A673 (cell line): ENCODE results near the gene FCAR. TPM values are rescaled to one million over a fixed set of nuclear protein-coding genes. Genes with fewer than 3 reads are reported as not detected.
"Not testable (repeated sequence)": the region's sequence is repeated elsewhere in the genome, so short reads cannot be mapped to it uniquely, and the experiment has no call there.

ENCODE experiments used
- BruUV-seq: library from RNA; stranded (reverse); fragments of 400-500 nt; replicated peaks from 2 replicates; lab custom pipeline; 2021; lab: Mats Ljungman, UMichigan
- CTCF ChIA-PET: fragments of 300-600 bp; sonication (Branson Sonifier 250); formaldehyde crosslinking; loops from one replicate; lab custom pipeline; 2022; ENCODE audit warnings: antibody characterized with exemption; lab: Charles Lee
- POLR2A ChIA-PET: fragments of 300-600 bp; sonication (Branson Sonifier 250); formaldehyde crosslinking; loops from one replicate; lab custom pipeline; 2022; ENCODE audit warnings: antibody characterized with exemption; ENCODE audit not compliant: low non-redundant PET; lab: Charles Lee
- DNase-seq: peaks from one replicate; pipeline ENCODE4 v3.0.0-alpha.2; 2015; ENCODE audit warnings: low spot score
- H3K27ac ChIP-seq: fragments of 200-600 bp; sonication (generic); 2 replicates; pipeline ENCODE4 v1.5.1; 2016; ENCODE audit warnings: mixed run types, low read depth, mild to moderate bottlenecking, mixed read lengths, antibody characterized with exemption, low read length; ENCODE audit not compliant: poor library complexity, severe bottlenecking
- H3K27me3 ChIP-seq: fragments of 200-600 bp; sonication (generic); replicated peaks from 2 replicates; pipeline ENCODE4 v1.6.1; 2017; ENCODE audit warnings: mixed run types, low read depth, mild to moderate bottlenecking, mixed read lengths, antibody characterized with exemption, low read length; ENCODE audit not compliant: insufficient read depth, poor library complexity
- H3K36me3 ChIP-seq: fragments of 200-600 bp; sonication (generic); 2 replicates; pipeline ENCODE4 v1.6.1; 2016; ENCODE audit warnings: mixed run types, mild to moderate bottlenecking, mixed read lengths, antibody characterized with exemption, low read length; ENCODE audit not compliant: insufficient read depth, poor library complexity, severe bottlenecking
- H3K4me1 ChIP-seq: fragments of 200-600 bp; sonication (generic); 2 replicates; pipeline ENCODE4 v1.6.1; 2017; ENCODE audit warnings: mixed run types, mild to moderate bottlenecking, mixed read lengths, antibody characterized with exemption, low read length; ENCODE audit not compliant: insufficient read depth, poor library complexity, severe bottlenecking
- H3K4me3 ChIP-seq: fragments of 200-600 bp; sonication (generic); 2 replicates; pipeline ENCODE4 v1.5.1; 2016; ENCODE audit warnings: low read depth, mixed run types, mild to moderate bottlenecking, mixed read lengths, low read length; ENCODE audit not compliant: poor library complexity, severe bottlenecking
- H3K9me3 ChIP-seq: fragments of 200-600 bp; sonication (generic); 2 replicates; pipeline ENCODE4 v1.6.1; 2016; ENCODE audit warnings: mixed run types, low read depth, mild to moderate bottlenecking, mixed read lengths, antibody characterized with exemption, low read length; ENCODE audit not compliant: poor library complexity, severe bottlenecking
- CTCF ChIP-seq: fragments of 300-800, 200-600 bp; sonication (generic); conservative IDR thresholded peaks from 2 replicates; pipeline ENCODE4 v1.5.1; 2017; ENCODE audit warnings: low read depth, mild to moderate bottlenecking, antibody characterized with exemption, low read length, moderate library complexity, mixed read lengths
- EZH2 ChIP-seq: fragments of 200-600 bp; sonication (generic); IDR thresholded peaks from 2 replicates; pipeline ENCODE4 v1.6.1; 2017; ENCODE audit warnings: borderline replicate concordance, low read depth, mild to moderate bottlenecking, mixed read lengths, antibody characterized with exemption, low read length; ENCODE audit not compliant: poor library complexity, severe bottlenecking
- intact Hi-C: fragments of 100-400 bp; cut with micrococcal nuclease; formaldehyde crosslinking; loops from one replicate; pipeline ENCODE4 v1.10.0; 2022; ENCODE audit not compliant: unreplicated experiment
- total RNA-seq: library from RNA; stranded (reverse); gene quantifications from 2 replicates; pipeline ENCODE4 v1.2.3, GENCODE V29; 2021

The FCAR gene
- total RNA-seq, 1 experiment from 2014 or later = not detected

GRCh38 chr19:54859421-54859820, 14.6 kb upstream of the FCAR start:
- intact Hi-C loops, DNase-seq, BruUV-seq, H3K27ac ChIP-seq, H3K4me3 ChIP-seq, H3K4me1 ChIP-seq, CTCF ChIA-PET, H3K9me3 ChIP-seq, H3K36me3 ChIP-seq, POLR2A ChIA-PET: not testable (repeated sequence)
- H3K27me3 ChIP-seq = peaks cover 11% of the 10 kb centered on the region

DNA sequence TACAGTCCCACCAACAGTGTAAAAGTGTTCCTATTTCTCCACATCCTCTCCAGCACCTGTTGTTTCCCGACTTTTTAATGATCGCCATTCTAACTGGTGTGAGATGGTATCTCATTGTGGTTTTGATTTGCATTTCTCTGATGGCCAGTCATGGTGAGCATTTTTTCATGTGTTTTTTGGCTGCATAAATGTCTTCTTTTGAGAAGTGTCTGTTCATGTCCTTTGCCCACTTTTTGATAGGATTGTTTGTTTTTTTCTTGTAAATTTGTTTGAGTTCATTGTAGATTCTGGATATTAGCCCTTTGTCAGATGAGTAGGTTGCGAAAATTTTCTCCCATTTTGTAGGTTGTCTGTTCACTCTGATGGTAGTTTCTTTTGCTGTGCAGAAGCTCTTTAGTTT, 10.6 kb upstream of the FCAR start:
- H3K27me3 ChIP-seq = peaks cover 11% of the 10 kb centered on the region
- POLR2A ChIA-PET, DNase-seq, H3K4me1 ChIP-seq, H3K36me3 ChIP-seq, H3K9me3 ChIP-seq, intact Hi-C loops, BruUV-seq, CTCF ChIA-PET, H3K4me3 ChIP-seq, H3K27ac ChIP-seq: not testable (repeated sequence)

DNA sequence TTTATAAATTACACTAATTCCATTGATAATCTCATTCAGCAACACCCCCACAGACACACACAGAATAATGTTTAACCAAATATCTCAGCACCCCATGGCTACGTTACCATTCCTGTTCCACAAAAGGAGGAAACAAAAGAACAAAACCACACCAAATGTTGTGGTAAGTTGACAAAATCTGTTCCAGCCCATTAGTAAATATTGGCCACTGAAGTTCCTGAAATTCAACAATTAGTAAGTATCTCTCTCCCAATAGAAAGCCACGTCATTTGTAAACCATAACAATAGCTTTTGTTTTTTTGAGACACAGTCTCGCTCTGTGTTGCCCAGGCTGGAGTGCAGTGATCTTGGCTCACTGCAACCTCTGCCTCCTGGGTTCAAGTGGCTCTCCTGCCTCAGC, 2.3 kb upstream of the FCAR start:
- TF ChIP-seq EZH2 (no peak), CTCF (no peak)
- H3K9me3 ChIP-seq = no peaks in the 10 kb centered on the region
- no peaks in the 10 kb centered on the region for H3K4me1 ChIP-seq
- H3K36me3 ChIP-seq = no peaks in the 10 kb centered on the region
- intact Hi-C loops = no loop called here
- H3K27ac ChIP-seq = no peak overlapping the region
- DNase-seq = no peak
- BruUV-seq = no TSS peak
- POLR2A ChIA-PET = no interaction called here
- peaks cover 53% of the 10 kb centered on the region for H3K27me3 ChIP-seq
- CTCF ChIA-PET = no interaction called here
- no peak overlapping the region for H3K4me3 ChIP-seq

GRCh38 chr19:54875506-54875905, 1.5 kb downstream of the FCAR start:
- Histone ChIP-seq H3K27ac (no peak overlapping the region), H3K9me3 (no peaks in the 10 kb centered on the region), H3K4me3 (no peak overlapping the region), H3K36me3 (no peaks in the 10 kb centered on the region), H3K27me3 (peaks cover 67% of the 10 kb centered on the region), H3K4me1 (no peaks in the 10 kb centered on the region)
- CTCF ChIA-PET = no interaction called here
- TF ChIP-seq CTCF (no peak), EZH2 (no peak)
- no TSS peak for BruUV-seq
- POLR2A ChIA-PET = no interaction called here
- intact Hi-C loops = no loop called here
- no peak for DNase-seq
